K562 (cell line): ENCODE results near the gene MRI1. TPM values are rescaled to one million over a fixed set of nuclear protein-coding genes. Genes with fewer than 3 reads are reported as not detected.

Experiments used
- BMI1 ChIP-seq: fragments of 150-350 bp; IDR thresholded peaks from 2 replicates; pipeline ENCODE4 v1.6.1; 2014; ENCODE audit warnings: low read length
- CBX2 ChIP-seq: fragments of 200-600 bp; sonication (generic); IDR thresholded peaks from one replicate; pipeline ENCODE4 v1.6.1; 2012; ENCODE audit warnings: mild to moderate bottlenecking, low read length, inconsistent platforms; ENCODE audit not compliant: insufficient read depth, poor library complexity, severe bottlenecking
- DACH1 ChIP-seq: fragments of 450-650 bp; IDR thresholded peaks from 2 replicates; pipeline ENCODE4 v1.6.1; 2018; ENCODE audit not compliant: partially characterized antibody
- EGR1 ChIP-seq: fragments of 450-650 bp; conservative IDR thresholded peaks from 2 replicates; pipeline ENCODE4 v1.6.1; 2017; ENCODE audit warnings: mild to moderate bottlenecking
- ELF2 ChIP-seq: fragments of 250-450 bp; sonication (Bioruptor Pico); IDR thresholded peaks from 2 replicates; pipeline ENCODE4 v1.5.0; 2021; ENCODE audit warnings: mild to moderate bottlenecking
- EP400 ChIP-seq: fragments of 450-650 bp; IDR thresholded peaks from 2 replicates; pipeline ENCODE4 v1.6.1; 2017; ENCODE audit warnings: antibody characterized with exemption, mild to moderate bottlenecking, moderate library complexity
- FOXA1 ChIP-seq: fragments of 450-650 bp; IDR thresholded peaks from 2 replicates; pipeline ENCODE4 v1.6.1; 2016; ENCODE audit warnings: mild to moderate bottlenecking, borderline replicate concordance
- GTF2E2 ChIP-seq: fragments of 200-800 bp; sonication (Bioruptor generic); IDR thresholded peaks from 2 replicates; pipeline ENCODE4 v1.6.1; 2016; ENCODE audit warnings: missing genetic modification characterization, missing compliant biosample characterization
- HOXB6 ChIP-seq: fragments of 250-450 bp; sonication (Bioruptor Pico); IDR thresholded peaks from 2 replicates; pipeline ENCODE4 v1.5.1; 2022; ENCODE audit warnings: mild to moderate bottlenecking, borderline replicate concordance
- MEF2A ChIP-seq: IDR thresholded peaks from 2 replicates; pipeline ENCODE4 v1.6.1; 2011; ENCODE audit warnings: low read depth, mild to moderate bottlenecking, low read length, moderate library complexity; ENCODE audit not compliant: control insufficient read depth
- MLLT1 ChIP-seq, 2 experiments: fragments of 450-650 bp; IDR thresholded peaks; 2 replicates each; pipeline ENCODE4 v1.6.1; 2016
- MTA3 ChIP-seq: fragments of 450-650 bp; formaldehyde crosslinking; IDR thresholded peaks from 2 replicates; pipeline ENCODE4 v1.6.1; 2017; ENCODE audit warnings: mild to moderate bottlenecking, borderline replicate concordance
- NEUROD1 ChIP-seq: fragments of 150-350 bp; IDR thresholded peaks from 2 replicates; pipeline ENCODE4 v1.6.1; 2014; ENCODE audit warnings: borderline replicate concordance, low read length, low read depth; ENCODE audit not compliant: partially characterized antibody
- NONO ChIP-seq, 2 experiments: fragments of 200-400 bp in 1 of 2; fragments of 450-650 bp in 1 of 2; formaldehyde crosslinking in 1 of 2; IDR thresholded peaks; 2 replicates each; pipeline ENCODE4 v1.6.1; 2017; ENCODE audit warnings: low read depth in 2 of 2, mild to moderate bottlenecking in 2 of 2, moderate library complexity in 2 of 2, low read length in 1 of 2
- NR4A1 ChIP-seq, 2 experiments: fragments of 250-450 bp in 1 of 2; fragments of 450-650 bp in 1 of 2; sonication (Bioruptor Pico) in 1 of 2; IDR thresholded peaks; 2 replicates each; pipeline versions ENCODE4 v1.4.0 to v1.6.1; 2016 to 2020; ENCODE audit warnings: mild to moderate bottlenecking in 2 of 2, missing compliant biosample characterization in 1 of 2, missing genetic modification characterization in 1 of 2, moderate library complexity in 1 of 2
- NRF1 ChIP-seq, 2 experiments: fragments of 450-650 bp; IDR thresholded peaks in 1 of 2; conservative IDR thresholded peaks in 1 of 2; 2 replicates each; pipeline ENCODE4 v1.6.1; 2014; ENCODE audit warnings: mild to moderate bottlenecking in 2 of 2
- RAD21 ChIP-seq, 2 experiments: fragments of 250-450 bp in 1 of 2; fragments of 450-650 bp in 1 of 2; sonication (Bioruptor Pico) in 1 of 2; formaldehyde crosslinking in 1 of 2; IDR thresholded peaks in 1 of 2; conservative IDR thresholded peaks in 1 of 2; 2 replicates each; pipeline versions ENCODE4 v1.4.0 to v1.8.0; 2020 to 2022; ENCODE audit warnings: mild to moderate bottlenecking in 2 of 2, moderate library complexity in 1 of 2
- SIN3B ChIP-seq: fragments of 450-650 bp; IDR thresholded peaks from 2 replicates; pipeline ENCODE4 v1.6.1; 2017; ENCODE audit warnings: low read depth, mild to moderate bottlenecking, moderate library complexity
- ZBTB2 ChIP-seq: fragments of 450-650 bp; IDR thresholded peaks from 2 replicates; pipeline ENCODE4 v1.6.1; 2016; ENCODE audit warnings: antibody characterized with exemption
- ZNF507 ChIP-seq: conservative IDR thresholded peaks from 2 replicates; pipeline ENCODE4 v1.6.1; 2017; ENCODE audit warnings: missing genetic modification characterization, missing compliant biosample characterization
- ZNF644 ChIP-seq: fragments of 200-800 bp; sonication (Bioruptor generic); IDR thresholded peaks from 2 replicates; pipeline ENCODE4 v1.6.1; 2016; ENCODE audit warnings: low read depth, missing genetic modification characterization, missing compliant biosample characterization
- ZSCAN29 ChIP-seq: fragments of 450-650 bp; IDR thresholded peaks from 2 replicates; pipeline ENCODE4 v1.6.1; 2017
- polyA plus RNA-seq, 8 experiments: library from polyadenylated mRNA; depleted of rRNA in 4 of 8; stranded (reverse) in 5 of 8; unstranded in 3 of 8; fragments of >200 nt; fragmentation: Nextera tagmentation in 2 of 8; fragmentation: Illumina TruSeq in 1 of 8; extraction: Ambion mirVana in 2 of 8; extraction: Trizol in 1 of 8; gene quantifications; 2 replicates each; pipeline versions ENCODE4 v1.2.1 to v1.2.3, GENCODE V29; 2011 to 2014; ENCODE audit warnings: inconsistent platforms in 1 of 8, missing spikeins in 1 of 8
- total RNA-seq, 7 experiments: library from RNA; depleted of rRNA in 6 of 7; stranded (reverse); fragments of >200 nt in 6 of 7; fragmentation: Illumina TruSeq in 2 of 7; extraction: Trizol in 2 of 7; gene quantifications; 2 replicates each; pipeline versions ENCODE4 v1.2.1 to v1.2.3, GENCODE V29; 2011 to 2021; ENCODE audit warnings: low replicate concordance in 1 of 7
- TF ChIP-seq, protein P1 (sequence below): IDR thresholded peaks from 2 replicates; pipeline ENCODE4 v1.6.1; 2012; ENCODE audit warnings: low read depth, low read length, improper control_type of control experiment, borderline replicate concordance
- TF ChIP-seq, protein P2 (sequence below): sonication (generic); formaldehyde crosslinking; IDR thresholded peaks from 2 replicates; pipeline ENCODE4 v1.9.0; 2022; ENCODE audit warnings: mild to moderate bottlenecking, missing genetic modification reagents

Gene MRI1
- total and polyA plus RNA-seq, 9 of the 15 experiments (the other 6 are each of a cell fraction or from before 2014, with no cell fraction given), result 5.5 to 57.4 (median 28.2) TPM

DNA sequence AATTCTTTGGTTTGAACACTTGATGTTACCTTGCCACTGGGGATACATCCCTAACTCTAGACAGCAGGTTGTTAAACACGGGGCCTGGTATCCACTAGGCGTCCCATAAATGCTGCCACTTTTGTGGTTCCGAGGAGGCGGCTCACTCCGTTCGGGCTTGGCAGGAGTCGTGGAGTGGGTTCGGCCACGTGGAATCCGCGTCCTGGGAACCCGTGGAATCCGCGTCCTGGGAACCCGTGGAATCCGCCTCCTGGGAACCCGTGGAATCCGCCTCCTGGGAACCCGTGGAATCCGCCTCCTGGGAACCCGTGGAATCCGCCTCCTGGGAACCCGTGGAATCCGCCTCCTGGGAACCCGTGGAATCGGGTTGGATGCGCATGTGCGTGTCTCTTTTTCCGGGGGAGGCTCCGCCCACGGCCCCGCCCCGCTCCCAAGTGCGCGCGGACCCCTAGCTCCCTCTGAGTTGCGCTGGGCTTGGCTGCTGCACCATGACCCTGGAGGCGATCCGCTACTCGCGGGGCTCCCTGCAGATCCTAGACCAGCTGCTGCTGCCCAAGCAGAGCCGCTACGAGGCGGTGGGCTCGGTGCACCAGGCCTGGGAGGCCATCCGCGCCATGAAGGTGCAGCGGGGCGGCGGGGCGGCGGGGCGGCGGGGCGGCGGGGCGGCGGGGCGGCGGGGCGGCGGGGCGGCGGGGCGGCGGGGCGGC lies at the start of gene MRI1 (continued):
- TF ChIP-seq CBX2 (no peak), GTF2E2 (no peak), NRF1 (conservative IDR thresholded peaks at IDR 0.05 in 1 of 2, IDR thresholded peaks at IDR 0.05 in 1 of 2) (peak; percentile 94 to 95), MTA3 (0 out of 2 replicates have a peak, but pooled peaks have one; percentile 32), EP400 (peak; percentile 68; the same call in 1 of the 2 replicates), NEUROD1 (no peak), MEF2A (no peak), RAD21 (CRISPR knock-in tag; conservative IDR thresholded peaks at IDR 0.05 in 1 of 2, IDR thresholded peaks at IDR 0.05 in 1 of 2) (no peak), HOXB6 (CRISPR knock-in tag) (no peak), ELF2 (CRISPR knock-in tag) (no peak), ZNF507 (tag) (no peak), BMI1 (no peak), EGR1 (peak; percentile 36; the same call in 1 of the 2 replicates), ZNF644 (tag) (no peak), MLLT1 (IDR thresholded peaks at IDR 0.05) (no peak), ZSCAN29 (peak; percentile 51; the same call in 1 of the 2 replicates), NONO (IDR thresholded peaks at IDR 0.05; ENCODE audit: low read depth in 2 of 2, low read length in 1 of 2) (no peak), DACH1 (no peak), FOXA1 (no peak), SIN3B (no peak), ZBTB2 (peak; percentile 61; the same call in 1 of the 2 replicates), NR4A1 (CRISPR knock-in tag; IDR thresholded peaks at IDR 0.05) (no peak), NR4A1 (tag; IDR thresholded peaks at IDR 0.05) (no peak)
- TF ChIP-seq, protein P1, sequence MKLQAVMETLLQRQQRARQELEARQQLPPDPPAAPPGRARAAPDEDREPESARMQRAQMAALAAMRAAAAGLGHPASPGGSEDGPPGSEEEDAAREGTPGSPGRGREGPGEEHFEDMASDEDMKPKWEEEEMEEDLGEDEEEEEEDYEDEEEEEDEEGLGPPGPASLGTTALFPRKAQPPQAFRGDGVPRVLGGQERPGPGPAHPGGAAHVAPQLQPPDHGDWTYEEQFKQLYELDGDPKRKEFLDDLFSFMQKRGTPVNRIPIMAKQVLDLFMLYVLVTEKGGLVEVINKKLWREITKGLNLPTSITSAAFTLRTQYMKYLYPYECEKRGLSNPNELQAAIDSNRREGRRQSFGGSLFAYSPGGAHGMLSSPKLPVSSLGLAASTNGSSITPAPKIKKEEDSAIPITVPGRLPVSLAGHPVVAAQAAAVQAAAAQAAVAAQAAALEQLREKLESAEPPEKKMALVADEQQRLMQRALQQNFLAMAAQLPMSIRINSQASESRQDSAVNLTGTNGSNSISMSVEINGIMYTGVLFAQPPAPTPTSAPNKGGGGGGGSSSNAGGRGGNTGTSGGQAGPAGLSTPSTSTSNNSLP, result no peak
- TF ChIP-seq, protein P2, sequence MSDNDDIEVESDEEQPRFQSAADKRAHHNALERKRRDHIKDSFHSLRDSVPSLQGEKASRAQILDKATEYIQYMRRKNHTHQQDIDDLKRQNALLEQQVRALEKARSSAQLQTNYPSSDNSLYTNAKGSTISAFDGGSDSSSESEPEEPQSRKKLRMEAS, result peak; percentile 70; the same call in 1 of the 2 replicates
